ENCODE measurements around the gene CTCFL. TPM values are rescaled to one million over a fixed set of nuclear protein-coding genes. Genes with fewer than 3 reads are reported as not detected.
A peak's percentile ranks its signal among the peaks of the same experiment; 100 is the strongest.
"Not testable (repeated sequence)": the region's sequence is repeated elsewhere in the genome, so short reads cannot be mapped to it uniquely, and the experiment has no call there.

The CTCFL gene
- total RNA-seq, 1 donor from 2014 or later, result not detected

GRCh38 chr20:57507477-57507876, 17.5 kb downstream of the CTCFL start:
- no peak for DNase-seq (ENCODE audit: low read depth)

GRCh38 chr20:57505979-57506378, 19.0 kb downstream of the CTCFL start:
- DNase-seq (ENCODE audit: low read depth), result peak; percentile 22

- no peak for DNase-seq (ENCODE audit: low read depth)
Measured at GRCh38 chr20:57504411-57504810, 20.5 kb downstream of the CTCFL start.

- DNase-seq (ENCODE audit: low read depth), result no peak
Measured at GRCh38 chr20:57503035-57503658, 21.8 kb downstream of the CTCFL start.

GRCh38 chr20:57502336-57502700, 22.6 kb downstream of the CTCFL start:
- DNase-seq (ENCODE audit: low read depth), result no peak

GRCh38 chr20:57501461-57502335, 23.2 kb downstream of the CTCFL start:
- DNase-seq (ENCODE audit: low read depth), result no peak

- DNase-seq (ENCODE audit: low read depth), result no peak
Measured at GRCh38 chr20:57500962-57501361, 24.0 kb downstream of the CTCFL start.

GRCh38 chr20:57500235-57500634, 24.7 kb downstream of the CTCFL start:
- DNase-seq (ENCODE audit: low read depth), result no peak

GRCh38 chr20:57499676-57500075, 25.3 kb downstream of the CTCFL start:
- DNase-seq (ENCODE audit: low read depth), result no peak

- peak; percentile 12 for DNase-seq (ENCODE audit: low read depth)
Measured at GRCh38 chr20:57498425-57499400, 26.2 kb downstream of the CTCFL start.

GRCh38 chr20:57496592-57496991, 28.3 kb downstream of the CTCFL start:
- DNase-seq (ENCODE audit: low read depth), result no peak

- no peak for DNase-seq (ENCODE audit: low read depth)
Measured at GRCh38 chr20:57495978-57496377, 29.0 kb downstream of the CTCFL start.

GRCh38 chr20:57493091-57493615, 31.8 kb downstream of the CTCFL start:
- no peak for DNase-seq (ENCODE audit: low read depth)

- no peak for DNase-seq (ENCODE audit: low read depth)
Measured at GRCh38 chr20:57491373-57491772, 33.6 kb downstream of the CTCFL start.

- DNase-seq (ENCODE audit: low read depth), result not testable (repeated sequence)
Measured at GRCh38 chr20:57488277-57488676, 36.7 kb downstream of the CTCFL start.

- no peak for DNase-seq (ENCODE audit: low read depth)
Measured at GRCh38 chr20:57485770-57486169, 39.2 kb downstream of the CTCFL start.

GRCh38 chr20:57484772-57485171, 40.2 kb downstream of the CTCFL start:
- no peak for DNase-seq (ENCODE audit: low read depth)

- DNase-seq (ENCODE audit: low read depth), result no peak
Measured at GRCh38 chr20:57483287-57484050, 41.5 kb downstream of the CTCFL start.

- DNase-seq (ENCODE audit: low read depth), result no peak
Measured at GRCh38 chr20:57482796-57483195, 42.1 kb downstream of the CTCFL start.

- no peak for DNase-seq (ENCODE audit: low read depth)
Measured at GRCh38 chr20:57482148-57482547, 42.8 kb downstream of the CTCFL start.

- no peak for DNase-seq (ENCODE audit: low read depth)
Measured at GRCh38 chr20:57481281-57481711, 43.6 kb downstream of the CTCFL start.

All from renal cortical epithelial cell (primary cell).